ACC112 (cell line): ENCODE data around the gene PCSK4.

Source experiments
- H2AFZ ChIP-seq: fragments of 200-600 bp; sonication (generic); one replicate; pipeline ENCODE4 v1.6.0; 2017; ENCODE audit warnings: antibody characterized with exemption, low read length; ENCODE audit not compliant: unreplicated experiment
- H3K27ac ChIP-seq: fragments of 200-600 bp; sonication (generic); 2 replicates; pipeline ENCODE4 v1.5.1; 2014; ENCODE audit warnings: low read depth, mild to moderate bottlenecking, antibody characterized with exemption, low read length, moderate library complexity
- H3K27me3 ChIP-seq: fragments of 200-600 bp; sonication (generic); 2 replicates; pipeline ENCODE4 v1.6.1; 2014; ENCODE audit warnings: mild to moderate bottlenecking, antibody characterized with exemption, low read length, moderate library complexity, mixed read lengths; ENCODE audit not compliant: insufficient read depth
- H3K36me3 ChIP-seq: fragments of 200-600 bp; sonication (generic); 2 replicates; pipeline ENCODE4 v1.6.1; 2016; ENCODE audit warnings: mild to moderate bottlenecking, antibody characterized with exemption, low read length, moderate library complexity, mixed read lengths; ENCODE audit not compliant: insufficient read depth
- H3K4me1 ChIP-seq: fragments of 200-600 bp; sonication (generic); one replicate; pipeline ENCODE4 v1.6.1; 2016; ENCODE audit warnings: low read length, mixed read lengths; ENCODE audit not compliant: insufficient read depth, unreplicated experiment, control insufficient read depth
- H3K4me3 ChIP-seq: fragments of 200-600 bp; sonication (generic); 2 replicates; pipeline ENCODE4 v1.5.1; 2014; ENCODE audit warnings: mild to moderate bottlenecking, low read depth, low read length
- H3K79me2 ChIP-seq: fragments of 200-600 bp; sonication (generic); one replicate; pipeline ENCODE4 v1.6.0; 2016; ENCODE audit warnings: low read length; ENCODE audit not compliant: control insufficient read depth, unreplicated experiment, insufficient read depth

The PCSK4 gene

DNA sequence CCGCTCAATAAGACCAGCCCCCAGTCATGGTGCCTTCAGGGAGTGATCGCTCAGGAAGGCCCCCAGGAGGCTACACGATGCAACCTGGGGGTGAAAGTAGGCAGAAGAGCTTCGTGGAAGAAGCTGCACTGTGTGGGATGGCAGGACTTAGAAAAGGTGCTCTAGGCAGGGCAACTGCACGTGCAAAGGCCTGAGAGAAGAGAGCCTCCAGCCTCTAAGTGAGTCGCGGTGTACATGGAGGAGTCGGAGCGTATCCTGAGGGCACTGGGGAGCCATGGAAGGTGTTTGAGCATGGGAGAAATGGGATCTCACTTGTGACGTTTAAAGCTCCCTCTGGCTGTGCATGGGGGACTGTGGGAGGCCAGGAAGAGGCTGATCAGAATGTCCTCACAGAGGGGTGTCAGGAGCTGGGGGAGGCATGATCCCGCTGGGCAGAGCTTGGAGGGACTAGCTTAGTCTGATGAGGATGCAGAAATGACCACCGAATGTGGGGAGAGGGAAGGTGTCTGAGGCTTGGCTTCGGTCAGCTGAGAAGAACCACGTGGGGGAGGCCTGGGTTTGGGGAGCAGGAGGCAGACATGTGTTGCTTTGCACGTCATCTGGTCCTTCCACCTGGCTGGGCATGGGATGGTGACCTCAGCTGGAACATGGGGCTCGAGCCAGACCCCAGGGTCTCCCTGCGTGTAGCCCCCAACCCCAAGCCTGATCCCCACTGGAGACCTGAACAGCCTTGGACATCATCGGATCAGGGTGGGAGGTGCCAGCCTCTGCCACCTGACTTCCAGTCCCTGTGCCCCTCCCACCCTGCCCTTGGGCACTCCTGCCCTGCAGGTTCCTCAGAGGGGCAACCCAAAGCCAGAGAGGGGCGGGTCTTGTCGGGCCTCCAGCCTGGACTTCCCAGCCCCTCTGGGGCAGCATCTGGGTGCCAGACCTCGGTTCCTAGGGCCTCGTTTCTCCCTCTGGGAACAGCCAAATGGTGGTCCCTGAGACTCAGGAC is 39.1 kb downstream of the PCSK4 start:
- Histone ChIP-seq H3K79me2 (no peaks in the 10 kb centered on the region), H3K36me3 (no peaks in the 10 kb centered on the region), H3K27ac (no peak overlapping the region), H3K4me1 (peaks cover 7% of the 10 kb centered on the region), H2AFZ (no peak overlapping the region), H3K27me3 (peaks cover 55% of the 10 kb centered on the region), H3K4me3 (no peak overlapping the region)

DNA sequence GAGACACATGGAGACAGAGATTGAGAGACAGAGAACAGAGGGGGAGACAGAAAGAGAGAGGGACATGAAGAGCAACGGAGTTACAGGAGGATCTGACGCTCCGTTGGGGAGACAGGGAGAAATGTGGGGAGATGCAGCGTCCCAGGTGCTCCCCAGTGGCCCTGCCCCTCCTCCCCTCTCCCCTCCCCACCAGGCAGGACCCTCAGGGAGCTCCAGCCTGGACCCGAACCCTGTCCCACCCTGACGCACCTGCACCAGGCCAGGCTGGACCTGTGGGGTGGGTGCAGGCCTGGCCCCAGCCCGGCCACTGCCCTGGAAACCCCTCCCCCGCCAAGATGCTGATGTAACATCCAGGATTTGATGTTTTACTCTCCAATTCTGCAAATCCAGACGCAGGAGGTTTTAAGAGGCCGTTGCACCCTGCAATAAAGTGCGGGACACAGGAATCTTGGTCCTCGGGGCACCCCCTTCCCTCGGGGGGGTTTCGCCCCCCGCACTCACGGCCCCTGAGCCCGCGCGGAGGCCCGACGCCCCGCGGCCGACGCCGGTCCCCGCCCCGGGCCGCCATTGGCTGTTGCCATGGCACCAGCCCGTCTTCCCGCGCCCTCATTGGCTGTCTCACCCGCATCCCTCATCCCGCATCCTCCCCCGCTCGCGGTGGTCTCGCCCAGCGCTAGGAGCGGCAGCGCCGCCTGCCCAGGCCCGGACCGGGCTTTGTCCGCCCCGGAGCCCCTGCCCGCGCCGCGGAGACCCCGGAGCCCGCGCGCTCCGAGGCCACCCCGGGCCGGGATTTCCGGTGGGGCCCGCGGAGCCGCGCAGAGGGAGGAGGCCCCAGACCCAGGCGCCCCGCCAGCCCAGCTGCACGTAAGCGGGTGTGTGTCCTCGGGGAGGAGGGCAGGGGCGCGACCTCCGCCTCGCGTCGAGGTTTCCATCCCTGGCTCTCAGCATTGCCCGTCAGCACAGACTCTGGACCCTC is 40.4 kb downstream of the PCSK4 start, which contains the start of gene APC2:
APC2 (plus strand) TSS at position 655 of the 976 bp plus-strand sequence. CDS start 2,881 bp downstream, outside the sequence.
- H3K4me3 ChIP-seq: 0 out of 2 replicates have a peak within 1 kb of the TSS, but pooled peaks have one; percentile 12
- H3K36me3 ChIP-seq: no peaks in the 10 kb centered on the region
- peaks cover 7% of the 10 kb centered on the region for H3K4me1 ChIP-seq
- H3K79me2 ChIP-seq: no peaks in the 10 kb centered on the region
- H3K27me3 ChIP-seq: peaks cover 55% of the 10 kb centered on the region
- H3K27ac ChIP-seq: no peak within 1 kb of the TSS
- no peak within 1 kb of the TSS for H2AFZ ChIP-seq

DNA sequence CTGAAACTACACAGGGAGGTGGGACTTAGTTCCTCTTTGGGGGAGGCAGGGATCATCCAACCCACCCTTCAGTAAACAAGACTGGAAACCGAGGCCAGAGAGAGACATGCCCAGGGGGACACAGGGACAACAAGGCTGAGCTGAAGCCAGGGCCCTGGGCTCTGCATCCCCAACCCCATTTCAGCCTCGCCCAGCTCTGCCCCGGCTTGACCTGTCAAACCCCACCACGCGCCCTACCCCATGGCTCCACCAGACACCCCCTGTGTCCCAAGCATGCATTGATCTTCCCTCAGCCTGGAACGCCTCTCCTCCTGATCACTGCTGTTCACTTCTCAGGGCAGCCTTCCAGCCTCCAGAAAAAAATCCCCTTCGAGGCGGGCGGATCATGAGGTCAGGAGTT is 42.2 kb downstream of the PCSK4 start:
- H3K4me3 ChIP-seq: no peak overlapping the region
- H3K27me3 ChIP-seq: peaks cover 55% of the 10 kb centered on the region
- H3K27ac ChIP-seq: no peak overlapping the region
- H3K79me2 ChIP-seq: no peaks in the 10 kb centered on the region
- no peak overlapping the region for H2AFZ ChIP-seq
- no peaks in the 10 kb centered on the region for H3K4me1 ChIP-seq
- no peaks in the 10 kb centered on the region for H3K36me3 ChIP-seq

DNA sequence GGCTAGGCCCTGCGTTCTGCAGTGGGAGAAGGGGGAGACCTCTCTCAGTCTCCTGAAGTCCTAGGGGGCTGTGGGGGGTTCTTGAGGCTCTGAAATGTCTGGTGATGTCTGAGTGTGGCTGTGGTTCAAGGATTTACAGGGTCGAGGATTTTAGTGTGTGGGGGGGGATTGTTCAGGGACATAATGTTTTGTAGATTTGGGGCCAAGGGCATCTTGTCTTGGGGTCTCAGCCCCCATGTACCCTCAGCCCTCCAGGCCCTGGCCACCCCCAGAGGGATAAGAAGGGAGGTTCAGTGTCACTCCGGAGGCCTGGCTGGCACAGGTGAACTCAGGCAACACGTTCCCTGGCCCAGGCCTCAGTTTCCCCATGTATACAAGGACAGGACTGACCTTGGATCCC is 42.6 kb downstream of the PCSK4 start:
- no peaks in the 10 kb centered on the region for H3K79me2 ChIP-seq

DNA sequence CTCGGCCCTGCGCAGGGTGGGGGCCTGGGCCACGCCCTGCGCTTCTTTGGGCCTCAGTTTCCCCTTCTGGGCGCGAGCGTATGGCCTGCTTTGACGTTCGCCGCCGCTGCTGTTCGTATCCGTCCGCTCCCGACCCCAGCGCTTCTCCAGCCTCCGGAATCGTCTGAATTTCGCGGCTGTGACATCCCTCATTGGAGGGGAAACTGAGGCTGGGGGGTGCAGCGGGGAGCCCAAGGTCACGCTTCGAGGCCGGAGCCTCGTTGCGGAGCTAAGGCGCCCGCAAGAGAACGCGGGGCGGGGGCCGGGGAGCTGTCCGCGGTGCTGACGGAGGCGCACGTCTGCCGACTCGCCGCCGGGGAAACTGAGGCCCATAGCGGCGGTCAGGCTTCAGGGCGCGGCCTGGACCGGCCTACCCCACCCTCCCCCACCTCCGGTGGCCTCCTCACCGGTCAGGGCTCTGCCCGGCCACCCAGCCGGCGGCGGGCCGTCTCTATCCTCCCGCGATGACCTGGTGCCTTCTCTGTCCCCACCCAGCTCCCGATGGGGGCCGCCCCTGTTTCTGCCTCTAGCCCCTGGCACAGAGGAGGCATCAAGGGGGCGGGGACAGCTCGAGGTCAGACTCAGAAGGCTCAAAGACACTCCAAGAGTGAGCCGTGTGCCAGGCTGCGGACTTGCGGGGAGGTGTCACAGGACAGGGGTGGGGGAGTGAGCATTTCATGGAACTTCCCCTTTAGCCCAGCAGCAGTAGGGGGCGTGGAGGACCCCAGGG is 43.3 kb downstream of the PCSK4 start:
- no peak overlapping the region for H2AFZ ChIP-seq
- no peak overlapping the region for H3K4me3 ChIP-seq
- H3K36me3 ChIP-seq: peaks cover 2% of the 10 kb centered on the region; the same call in 1 of the 2 replicates
- H3K27ac ChIP-seq: no peak overlapping the region
- H3K27me3 ChIP-seq: peaks cover 46% of the 10 kb centered on the region
- H3K4me1 ChIP-seq: no peaks in the 10 kb centered on the region
- H3K79me2 ChIP-seq: no peaks in the 10 kb centered on the region

More for the DNA sequence above, 42.6 kb downstream of the PCSK4 start:
- H2AFZ ChIP-seq: no peak overlapping the region
- no peaks in the 10 kb centered on the region for H3K4me1 ChIP-seq
- H3K27me3 ChIP-seq: peaks cover 51% of the 10 kb centered on the region
- no peak overlapping the region for H3K4me3 ChIP-seq
- no peaks in the 10 kb centered on the region for H3K36me3 ChIP-seq
- no peak overlapping the region for H3K27ac ChIP-seq

DNA sequence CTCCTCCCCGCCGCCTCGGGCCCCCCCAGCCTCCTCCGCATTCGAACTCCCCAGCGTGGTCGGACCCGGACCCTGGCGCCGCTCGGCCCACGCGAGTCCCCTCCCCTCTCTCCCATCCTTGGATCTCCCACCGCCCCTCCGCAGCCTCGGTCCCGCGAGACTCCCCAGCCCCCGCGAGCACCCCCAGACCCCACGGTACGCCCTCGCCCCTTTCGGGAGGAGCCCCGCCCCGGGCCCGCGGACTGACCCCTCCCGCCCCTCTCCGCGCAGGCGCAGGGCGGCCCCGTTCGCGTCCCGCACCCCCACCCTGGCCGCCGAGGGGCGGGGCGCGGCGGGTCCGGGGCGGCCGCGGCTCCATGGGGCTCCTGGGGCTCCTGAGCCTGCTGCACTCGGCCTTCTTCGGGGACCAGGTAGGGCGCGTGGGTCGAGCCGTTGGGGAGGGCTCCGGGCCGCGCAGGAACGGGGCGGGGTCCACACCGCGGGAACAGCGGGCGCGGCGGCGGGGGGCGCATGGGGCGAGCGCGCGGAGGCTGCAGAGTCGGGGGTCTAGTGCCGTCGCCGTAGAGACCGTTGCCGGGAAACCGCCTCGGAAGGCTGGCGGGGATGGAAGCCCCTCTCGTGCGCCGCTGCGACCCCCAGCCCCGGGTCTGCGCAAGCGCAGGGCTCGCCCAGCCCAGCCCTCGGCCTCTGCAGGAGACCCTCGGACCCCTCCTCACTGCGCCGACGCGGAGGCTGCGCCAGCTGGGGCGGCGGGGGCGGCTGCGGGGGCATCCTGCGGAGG is 44.0 kb downstream of the PCSK4 start:
- Histone ChIP-seq H3K27me3 (peaks cover 39% of the 10 kb centered on the region), H3K4me3 (0 out of 2 replicates have a peak overlapping the region, but pooled peaks have one; percentile 16), H2AFZ (no peak overlapping the region)

DNA sequence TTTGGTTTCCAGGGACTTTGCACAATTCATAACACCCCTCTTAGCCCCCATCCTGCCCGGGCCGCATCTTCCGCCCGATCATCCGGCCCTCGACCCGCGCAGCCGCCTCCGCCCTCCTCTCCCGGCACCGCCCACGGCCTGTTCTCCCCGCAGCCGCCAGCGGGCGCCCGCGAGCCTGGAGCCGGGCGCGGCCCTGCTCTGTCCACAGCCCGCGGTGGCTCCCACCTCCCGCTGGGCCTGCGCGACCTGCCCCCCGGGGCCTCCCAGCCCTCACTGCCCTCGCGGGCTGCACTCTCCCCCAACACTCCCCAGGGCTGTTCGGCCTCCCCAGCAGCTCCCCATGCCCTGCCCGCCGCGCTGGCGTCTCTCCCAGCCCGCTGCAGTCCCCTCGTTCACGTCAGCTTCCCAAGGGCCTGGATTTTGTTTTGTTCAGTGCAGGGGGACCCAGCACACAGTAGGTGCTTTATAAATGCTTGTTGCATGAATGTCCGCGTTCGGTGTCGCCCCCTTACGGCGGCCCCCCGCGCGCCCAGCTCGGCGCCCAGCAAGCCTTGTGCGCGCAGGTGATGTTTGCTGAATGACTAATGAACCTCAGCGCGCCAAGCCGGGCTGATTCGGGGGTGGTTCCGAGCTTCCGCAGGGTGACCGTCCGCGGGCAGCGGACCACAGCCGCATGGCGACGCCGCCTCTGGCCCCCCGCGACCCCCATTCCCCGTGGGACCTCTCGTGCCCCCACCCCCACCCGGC is 44.8 kb downstream of the PCSK4 start:
- Histone ChIP-seq H2AFZ (no peak overlapping the region), H3K79me2 (peaks cover 11% of the 10 kb centered on the region), H3K27ac (no peak overlapping the region), H3K36me3 (peaks cover 14% of the 10 kb centered on the region; the same call in 1 of the 2 replicates), H3K4me3 (peak overlapping the region; percentile 29; the same call in 1 of the 2 replicates), H3K27me3 (peaks cover 31% of the 10 kb centered on the region), H3K4me1 (peaks cover 2% of the 10 kb centered on the region)

More for the DNA sequence above, 44.0 kb downstream of the PCSK4 start:
- Histone ChIP-seq H3K27ac (no peak overlapping the region), H3K4me1 (no peaks in the 10 kb centered on the region), H3K36me3 (peaks cover 6% of the 10 kb centered on the region; the same call in 1 of the 2 replicates), H3K79me2 (peaks cover 3% of the 10 kb centered on the region)

- Histone ChIP-seq H3K79me2 (peaks cover 31% of the 10 kb centered on the region), H3K36me3 (peaks cover 17% of the 10 kb centered on the region; the same call in 1 of the 2 replicates), H3K27me3 (peaks cover 7% of the 10 kb centered on the region), H3K27ac (no peak overlapping the region), H3K4me1 (peaks cover 2% of the 10 kb centered on the region), H3K4me3 (no peak overlapping the region), H2AFZ (no peak overlapping the region)
These were observed 48.3 kb downstream of the PCSK4 start for GRCh38 chr19:1441677-1442438.
